Neural progenitor cell (in vitro differentiated cells): Measurements from ENCODE around the gene SLC16A9.

Source experiments
- EZH2phosphoT487 ChIP-seq: fragments of 200-600 bp; sonication (generic); IDR thresholded peaks from 2 replicates; pipeline ENCODE4 v1.6.1; 2017; ENCODE audit warnings: antibody characterized with exemption
- TF ChIP-seq, protein P1 (sequence below): fragments of 200-600 bp; sonication (generic); IDR thresholded peaks from 2 replicates; pipeline ENCODE4 v1.5.1; 2017; ENCODE audit warnings: antibody characterized with exemption, mild to moderate bottlenecking

DNA sequence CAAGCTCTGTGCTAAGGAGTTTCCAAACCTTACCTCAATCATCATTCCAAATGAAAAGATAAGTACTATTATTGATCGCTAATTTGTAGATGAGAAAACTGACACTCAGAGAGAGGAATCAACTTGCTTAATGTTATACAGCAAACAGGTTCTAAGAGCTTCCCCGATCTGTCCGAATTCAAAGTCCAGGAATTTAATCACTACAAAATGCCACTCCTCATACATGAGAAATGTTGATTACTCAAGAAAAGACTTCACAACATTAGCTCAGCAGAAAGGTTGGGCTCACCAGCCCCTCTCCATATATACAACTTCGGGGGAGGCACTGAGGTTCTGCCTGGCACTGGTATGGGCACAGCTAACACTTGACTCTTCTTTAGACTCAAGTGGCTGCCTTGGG, 80.7 kb downstream of the SLC16A9 start:
- TF ChIP-seq, protein P1, sequence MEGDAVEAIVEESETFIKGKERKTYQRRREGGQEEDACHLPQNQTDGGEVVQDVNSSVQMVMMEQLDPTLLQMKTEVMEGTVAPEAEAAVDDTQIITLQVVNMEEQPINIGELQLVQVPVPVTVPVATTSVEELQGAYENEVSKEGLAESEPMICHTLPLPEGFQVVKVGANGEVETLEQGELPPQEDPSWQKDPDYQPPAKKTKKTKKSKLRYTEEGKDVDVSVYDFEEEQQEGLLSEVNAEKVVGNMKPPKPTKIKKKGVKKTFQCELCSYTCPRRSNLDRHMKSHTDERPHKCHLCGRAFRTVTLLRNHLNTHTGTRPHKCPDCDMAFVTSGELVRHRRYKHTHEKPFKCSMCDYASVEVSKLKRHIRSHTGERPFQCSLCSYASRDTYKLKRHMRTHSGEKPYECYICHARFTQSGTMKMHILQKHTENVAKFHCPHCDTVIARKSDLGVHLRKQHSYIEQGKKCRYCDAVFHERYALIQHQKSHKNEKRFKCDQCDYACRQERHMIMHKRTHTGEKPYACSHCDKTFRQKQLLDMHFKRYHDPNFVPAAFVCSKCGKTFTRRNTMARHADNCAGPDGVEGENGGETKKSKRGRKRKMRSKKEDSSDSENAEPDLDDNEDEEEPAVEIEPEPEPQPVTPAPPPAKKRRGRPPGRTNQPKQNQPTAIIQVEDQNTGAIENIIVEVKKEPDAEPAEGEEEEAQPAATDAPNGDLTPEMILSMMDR, result no peak
- no peak for TF ChIP-seq EZH2phosphoT487
